GM21367 (cell line): ENCODE results near the gene FAM120A.

Source experiments
- ATAC-seq: cut with Tn5 transposase; IDR thresholded peaks from one replicate; pipeline ENCODE4 v1.9.1; 2021; ENCODE audit not compliant: unreplicated experiment

FAM120A gene

DNA sequence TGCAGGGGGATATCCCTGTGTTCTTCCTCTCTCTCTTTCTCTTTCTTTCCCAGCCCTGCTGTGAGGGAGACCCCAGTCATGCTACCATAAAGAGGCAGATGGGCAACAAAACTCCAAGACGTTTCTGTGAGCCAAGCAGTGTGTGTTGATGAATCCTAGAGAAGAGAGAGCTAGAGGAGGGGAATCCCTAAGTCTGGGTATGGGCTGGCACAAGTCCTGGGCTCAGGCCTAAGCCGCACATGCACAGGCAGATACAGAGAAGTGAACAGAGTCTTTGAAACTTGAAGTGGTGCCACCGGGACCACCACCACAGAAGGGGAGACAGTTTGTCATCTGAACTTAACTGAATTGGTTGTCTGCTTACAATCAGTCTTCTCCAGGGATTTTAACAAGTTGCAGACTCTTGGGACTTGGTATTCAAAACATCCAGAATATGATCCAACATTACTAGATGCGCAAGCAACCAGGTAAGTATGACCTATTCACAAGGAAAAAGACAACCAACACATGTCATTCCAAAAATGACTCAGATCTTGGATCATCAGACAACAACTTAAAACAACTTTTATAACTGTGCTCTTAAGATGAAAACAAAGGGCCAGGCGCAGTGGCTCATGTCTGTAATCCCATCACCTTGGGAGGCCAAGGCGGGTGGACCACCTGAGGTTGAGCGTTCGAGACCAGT is 10.4 kb upstream of the FAM120A start:
- no peak for ATAC-seq

DNA sequence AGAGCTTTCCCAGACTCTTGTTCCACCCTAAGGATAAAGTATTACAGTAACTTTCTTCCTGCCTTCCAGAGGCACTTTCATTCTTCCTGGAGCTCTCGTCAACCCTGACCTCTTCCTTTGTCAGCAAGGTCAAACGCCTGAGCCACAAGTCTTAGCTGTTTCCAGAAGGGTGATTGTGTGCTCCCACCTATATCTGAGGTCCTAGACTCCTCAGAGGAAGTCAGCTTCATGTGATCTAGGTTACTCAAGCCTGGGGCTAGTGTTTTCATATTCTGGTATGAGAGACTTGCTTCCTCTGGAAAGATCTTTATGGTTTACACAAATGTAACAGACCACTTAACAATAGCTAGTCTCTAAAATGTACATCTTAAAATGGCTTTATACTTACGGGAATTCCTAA is 5.4 kb upstream of the FAM120A start:
- ATAC-seq, result no peak

- ATAC-seq, result no peak
Measured at GRCh38 chr9:93447655-93448054, 3.8 kb upstream of the FAM120A start.

- no peak for ATAC-seq
Measured at GRCh38 chr9:93451849-93452709, 594 bp downstream of the FAM120A start.

DNA sequence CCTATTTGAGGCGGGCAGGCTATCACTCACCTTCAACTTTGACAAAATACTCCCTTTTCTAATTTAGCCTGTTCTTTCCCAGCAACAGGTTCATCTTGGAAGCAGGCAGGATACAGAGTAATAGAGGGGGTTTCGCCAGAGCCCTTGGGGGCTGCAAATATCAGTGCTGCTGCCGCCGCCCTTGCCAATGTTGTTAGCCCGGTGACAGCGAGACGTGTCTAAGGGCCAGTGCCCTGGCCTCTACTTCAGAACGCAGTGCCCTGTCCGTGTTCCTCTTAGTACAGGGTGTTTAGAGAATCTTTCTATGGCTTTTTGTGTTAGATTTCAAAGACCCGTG is 1.2 kb downstream of the FAM120A start:
- ATAC-seq, result no peak

- peak; percentile 51 for ATAC-seq
Measured at GRCh38 chr9:93453047-93453914, 1.8 kb downstream of the FAM120A start, which contains the start of gene FAM120AOS. Gene FAM120AOS (minus strand): TSS chr9:93453581. CDS start chr9:93452709, 872 bp downstream.

- no peak for ATAC-seq
Measured at GRCh38 chr9:93456022-93456421, 4.5 kb downstream of the FAM120A start.

GRCh38 chr9:93456504-93456903 is 5.0 kb downstream of the FAM120A start:
- ATAC-seq, result no peak

GRCh38 chr9:93457006-93457405 is 5.5 kb downstream of the FAM120A start:
- ATAC-seq, result no peak

GRCh38 chr9:93458712-93459111 is 7.2 kb downstream of the FAM120A start:
- no peak for ATAC-seq

GRCh38 chr9:93459432-93459847 is 8.0 kb downstream of the FAM120A start:
- ATAC-seq, result no peak

GRCh38 chr9:93460689-93461413 is 9.4 kb downstream of the FAM120A start:
- ATAC-seq, result no peak

- ATAC-seq, result no peak
Measured at GRCh38 chr9:93461414-93461743, 9.9 kb downstream of the FAM120A start.

DNA sequence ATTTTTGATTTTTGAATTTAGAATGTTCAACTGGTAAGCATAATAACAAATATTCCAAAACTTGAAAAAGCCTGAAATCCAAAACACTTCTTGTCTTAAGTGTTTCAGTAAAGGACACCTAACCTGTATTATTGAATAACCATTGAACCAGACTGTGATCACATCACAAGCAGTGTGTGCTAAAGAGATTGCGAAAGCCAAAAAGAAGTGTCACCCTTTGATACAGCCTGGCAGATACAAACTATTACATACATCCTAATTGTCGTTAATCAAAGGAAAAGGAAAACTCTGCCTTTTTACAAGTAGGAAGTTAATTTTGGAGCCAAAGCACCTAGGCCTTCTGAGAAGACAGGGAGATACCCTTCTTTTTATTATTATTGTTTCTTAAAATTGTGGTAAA is 10.3 kb downstream of the FAM120A start:
- no peak for ATAC-seq

DNA sequence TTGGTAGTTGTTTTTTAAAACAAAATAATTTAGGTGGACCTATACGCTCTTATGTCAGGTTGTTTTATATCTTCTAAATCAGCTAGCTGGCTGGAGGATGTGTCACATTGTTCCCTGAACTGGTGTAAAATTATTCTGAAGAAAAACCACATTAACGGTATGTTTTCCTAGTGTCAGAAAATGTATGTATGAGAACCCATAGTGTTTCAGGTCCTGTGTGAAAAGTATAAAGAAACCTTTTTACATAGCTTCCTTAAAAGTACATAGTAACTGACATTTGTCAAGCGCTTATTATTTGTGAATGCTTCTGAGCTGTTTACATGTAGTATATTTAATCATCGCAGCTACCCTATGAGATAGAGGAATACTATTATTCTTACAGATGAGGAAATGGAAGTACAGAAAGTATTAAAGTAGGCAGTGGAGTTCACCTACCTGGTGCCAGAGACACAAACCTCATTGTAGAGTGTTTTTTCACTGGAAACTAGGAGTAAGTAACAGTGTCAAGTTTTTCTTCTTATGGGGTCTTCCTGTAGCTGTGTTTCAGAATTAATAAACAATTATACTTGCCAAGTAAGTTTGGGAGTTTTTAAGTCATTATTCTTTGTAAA is 12.3 kb downstream of the FAM120A start:
- no peak for ATAC-seq

GRCh38 chr9:93464395-93464794 is 12.9 kb downstream of the FAM120A start:
- ATAC-seq, result no peak

DNA sequence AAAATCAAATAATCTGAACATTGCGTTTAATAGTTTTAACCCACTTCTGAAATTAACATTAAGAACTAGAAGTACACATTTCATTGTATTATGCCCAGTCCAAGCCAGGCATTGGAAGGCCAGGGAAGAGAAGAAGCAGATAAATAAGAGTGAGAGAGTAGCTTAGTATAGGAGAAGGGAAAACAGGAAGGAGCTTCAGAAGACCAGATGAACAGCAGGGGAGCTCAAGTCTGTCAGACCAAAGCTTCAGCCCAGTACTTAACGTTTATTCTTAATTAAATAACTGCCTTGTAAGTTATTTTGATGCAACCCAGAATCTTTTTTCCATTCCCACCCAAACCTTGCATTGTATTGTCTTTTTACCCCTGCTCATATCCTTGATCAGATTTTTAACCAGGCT is 13.4 kb downstream of the FAM120A start:
- ATAC-seq, result no peak

DNA sequence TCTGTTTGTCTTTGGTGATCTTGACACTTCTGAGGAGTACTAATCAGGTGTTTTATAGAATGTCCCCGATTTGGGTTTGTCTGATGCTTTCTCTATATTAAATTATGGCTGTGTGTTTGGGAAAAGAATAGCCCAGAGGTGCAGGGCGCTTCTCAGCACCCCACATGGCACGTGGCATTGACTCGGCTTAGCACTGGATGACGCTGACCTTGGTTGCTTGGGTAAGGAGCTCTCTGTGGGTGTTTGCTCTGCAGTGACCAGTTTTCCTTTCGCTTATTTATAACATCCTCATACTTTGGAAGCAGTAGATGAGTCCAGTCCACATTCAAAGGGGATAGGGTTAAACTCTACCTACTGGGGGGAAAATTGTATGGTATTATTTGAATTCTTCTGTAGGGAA is 14.4 kb downstream of the FAM120A start:
- no peak for ATAC-seq

DNA sequence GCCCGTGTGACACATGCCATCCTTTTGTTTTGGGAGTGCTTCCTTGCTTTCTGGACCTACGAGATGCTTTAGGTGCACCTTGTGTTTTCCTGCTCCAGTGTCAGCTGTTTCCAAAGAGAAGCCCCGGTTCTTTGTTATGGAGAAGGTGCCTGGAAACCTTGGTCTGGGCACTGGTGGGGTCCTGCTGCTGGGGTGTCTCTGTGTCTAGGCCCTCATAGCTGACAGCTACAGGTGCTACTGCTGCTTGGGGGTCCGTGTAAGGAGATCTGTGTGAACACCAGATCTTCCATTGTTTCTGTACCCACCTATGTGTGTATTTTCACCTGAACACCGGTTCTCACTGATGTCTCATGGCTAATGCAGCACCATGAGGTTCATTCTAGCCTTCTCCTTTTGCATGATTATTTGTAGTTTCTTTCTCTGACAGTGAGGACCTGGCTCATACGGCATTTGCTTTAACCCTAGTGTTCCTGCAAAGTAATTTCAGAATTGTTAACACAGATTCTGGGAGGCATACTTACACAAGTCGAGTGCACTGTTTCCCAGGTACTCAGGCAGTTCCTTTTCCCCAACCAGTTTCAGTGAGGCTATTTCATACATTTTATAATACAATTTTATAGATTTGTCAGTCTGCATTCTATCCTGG is 15.1 kb downstream of the FAM120A start:
- no peak for ATAC-seq

DNA sequence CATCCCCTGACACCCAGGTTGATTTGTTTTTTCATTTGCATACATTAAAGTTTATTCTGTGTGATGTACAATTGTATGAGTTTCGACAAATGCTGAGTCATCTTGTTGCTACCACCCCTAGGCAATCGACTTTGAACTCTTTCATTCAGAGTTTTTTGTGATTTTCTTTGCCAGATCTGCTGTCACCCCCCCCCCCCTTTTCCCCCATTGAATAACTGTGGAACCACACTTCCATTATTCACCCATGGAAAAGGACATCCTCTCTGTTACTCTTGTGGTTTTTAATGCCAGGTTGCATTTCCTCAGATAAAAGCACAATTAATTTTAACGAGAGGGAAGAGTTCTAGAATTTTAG is 15.6 kb downstream of the FAM120A start:
- no peak for ATAC-seq
